ENCODE results near the gene KRT76.

KRT76 gene

GRCh38 chr12:52788192-52788875 lies 11.2 kb upstream of the KRT76 start:
- in situ Hi-C loops (cut with MboI; ENCODE audit: low sequenced_read_pairs) = no loop called here
- H3K27me3 ChIP-seq (ENCODE audit: low read depth) = no peaks in the 10 kb centered on the region
- H3K9me3 ChIP-seq = no peaks in the 10 kb centered on the region
- no peaks in the 10 kb centered on the region for H3K4me1 ChIP-seq
- H3K4me3 ChIP-seq = no peak overlapping the region
- H3K36me3 ChIP-seq (replicated peaks) = no peaks in the 10 kb centered on the region
- no peak for DNase-seq (ENCODE audit: low spot score in 2 of 2)

GRCh38 chr12:52787324-52788191 lies 10.4 kb upstream of the KRT76 start:
- Histone ChIP-seq H3K4me1 (no peaks in the 10 kb centered on the region), H3K4me3 (no peak overlapping the region), H3K27me3 (ENCODE audit: low read depth) (no peaks in the 10 kb centered on the region), H3K36me3 (replicated peaks) (no peaks in the 10 kb centered on the region), H3K9me3 (no peaks in the 10 kb centered on the region)
- DNase-seq (ENCODE audit: low spot score in 2 of 2) = no peak
- in situ Hi-C loops (cut with MboI; ENCODE audit: low sequenced_read_pairs) = no loop called here

- no peaks in the 10 kb centered on the region for H3K36me3 ChIP-seq (replicated peaks)
- no peaks in the 10 kb centered on the region for H3K4me1 ChIP-seq
- H3K4me3 ChIP-seq = no peak overlapping the region
- in situ Hi-C loops (cut with MboI; ENCODE audit: low sequenced_read_pairs) = no loop called here
- H3K9me3 ChIP-seq = no peaks in the 10 kb centered on the region
- DNase-seq (ENCODE audit: low spot score in 2 of 2) = no peak
- H3K27me3 ChIP-seq (ENCODE audit: low read depth) = peaks cover 9% of the 10 kb centered on the region
Measured at GRCh38 chr12:52784909-52785308, 7.8 kb upstream of the KRT76 start.

- H3K9me3 ChIP-seq = no peaks in the 10 kb centered on the region
- H3K4me3 ChIP-seq = no peak overlapping the region
- DNase-seq (ENCODE audit: low spot score in 2 of 2) = no peak
- peaks cover 9% of the 10 kb centered on the region for H3K27me3 ChIP-seq (ENCODE audit: low read depth)
- in situ Hi-C loops (cut with MboI; ENCODE audit: low sequenced_read_pairs) = no loop called here
- no peaks in the 10 kb centered on the region for H3K4me1 ChIP-seq
- no peaks in the 10 kb centered on the region for H3K36me3 ChIP-seq (replicated peaks)
Measured at GRCh38 chr12:52783563-52784316, 6.6 kb upstream of the KRT76 start.

GRCh38 chr12:52782502-52782901 lies 5.4 kb upstream of the KRT76 start:
- no peak overlapping the region for H3K4me3 ChIP-seq
- DNase-seq (ENCODE audit: low spot score in 2 of 2) = no peak
- in situ Hi-C loops (cut with MboI; ENCODE audit: low sequenced_read_pairs) = no loop called here
- H3K4me1 ChIP-seq = no peaks in the 10 kb centered on the region
- no peaks in the 10 kb centered on the region for H3K36me3 ChIP-seq (replicated peaks)
- H3K9me3 ChIP-seq = no peaks in the 10 kb centered on the region
- peaks cover 9% of the 10 kb centered on the region for H3K27me3 ChIP-seq (ENCODE audit: low read depth)

GRCh38 chr12:52781399-52782082 lies 4.4 kb upstream of the KRT76 start:
- Histone ChIP-seq H3K9me3 (no peaks in the 10 kb centered on the region), H3K4me3 (no peak overlapping the region), H3K27me3 (ENCODE audit: low read depth) (peaks cover 9% of the 10 kb centered on the region), H3K36me3 (replicated peaks) (no peaks in the 10 kb centered on the region), H3K4me1 (no peaks in the 10 kb centered on the region)
- no peak for DNase-seq (ENCODE audit: low spot score in 2 of 2)
- in situ Hi-C loops (cut with MboI; ENCODE audit: low sequenced_read_pairs) = no loop called here

- Histone ChIP-seq H3K4me1 (no peaks in the 10 kb centered on the region), H3K9me3 (no peaks in the 10 kb centered on the region), H3K4me3 (no peak overlapping the region), H3K27me3 (ENCODE audit: low read depth) (peaks cover 9% of the 10 kb centered on the region), H3K36me3 (replicated peaks) (no peaks in the 10 kb centered on the region)
- no peak for DNase-seq (ENCODE audit: low spot score in 2 of 2)
- in situ Hi-C loops (cut with MboI; ENCODE audit: low sequenced_read_pairs) = no loop called here
Measured at GRCh38 chr12:52779914-52780313, 2.8 kb upstream of the KRT76 start.

- Histone ChIP-seq H3K4me3 (no peak overlapping the region), H3K9me3 (no peaks in the 10 kb centered on the region), H3K4me1 (no peaks in the 10 kb centered on the region), H3K36me3 (replicated peaks) (no peaks in the 10 kb centered on the region), H3K27me3 (ENCODE audit: low read depth) (peaks cover 9% of the 10 kb centered on the region)
- no peak for DNase-seq (ENCODE audit: low spot score in 2 of 2)
- in situ Hi-C loops (cut with MboI; ENCODE audit: low sequenced_read_pairs) = no loop called here
Measured at GRCh38 chr12:52778833-52779232, 1.7 kb upstream of the KRT76 start.

GRCh38 chr12:52777566-52777965 lies 421 bp upstream of the KRT76 start:
- H3K9me3 ChIP-seq = no peaks in the 10 kb centered on the region
- in situ Hi-C loops (cut with MboI; ENCODE audit: low sequenced_read_pairs) = no loop called here
- H3K27me3 ChIP-seq (ENCODE audit: low read depth) = peaks cover 12% of the 10 kb centered on the region
- no peak for DNase-seq (ENCODE audit: low spot score in 2 of 2)
- no peaks in the 10 kb centered on the region for H3K4me1 ChIP-seq
- no peak overlapping the region for H3K4me3 ChIP-seq
- no peaks in the 10 kb centered on the region for H3K36me3 ChIP-seq (replicated peaks)

- DNase-seq (ENCODE audit: low spot score in 2 of 2) = no peak
- Histone ChIP-seq H3K4me3 (no peak overlapping the region), H3K27me3 (ENCODE audit: low read depth) (peaks cover 9% of the 10 kb centered on the region), H3K36me3 (replicated peaks) (no peaks in the 10 kb centered on the region), H3K9me3 (no peaks in the 10 kb centered on the region), H3K4me1 (no peaks in the 10 kb centered on the region)
- in situ Hi-C loops (cut with MboI; ENCODE audit: low sequenced_read_pairs) = no loop called here
Measured at GRCh38 chr12:52776435-52776834, 710 bp downstream of the KRT76 start.

GRCh38 chr12:52774629-52775250 lies 2.4 kb downstream of the KRT76 start:
- in situ Hi-C loops (cut with MboI; ENCODE audit: low sequenced_read_pairs) = no loop called here
- Histone ChIP-seq H3K4me1 (no peaks in the 10 kb centered on the region; the same call in 1 of the 2 replicates), H3K27me3 (ENCODE audit: low read depth) (peaks cover 2% of the 10 kb centered on the region; the same call in 1 of the 2 replicates), H3K9me3 (no peaks in the 10 kb centered on the region), H3K36me3 (replicated peaks) (no peaks in the 10 kb centered on the region), H3K4me3 (no peak overlapping the region)
- no peak for DNase-seq (ENCODE audit: low spot score in 2 of 2)

GRCh38 chr12:52772772-52773171 lies 4.4 kb downstream of the KRT76 start:
- no peak for DNase-seq (ENCODE audit: low spot score in 2 of 2)
- Histone ChIP-seq H3K36me3 (replicated peaks) (no peaks in the 10 kb centered on the region), H3K4me1 (no peaks in the 10 kb centered on the region; the same call in 1 of the 2 replicates), H3K4me3 (no peak overlapping the region), H3K9me3 (no peaks in the 10 kb centered on the region), H3K27me3 (ENCODE audit: low read depth) (peaks cover 2% of the 10 kb centered on the region; the same call in 1 of the 2 replicates)
- in situ Hi-C loops (cut with MboI; ENCODE audit: low sequenced_read_pairs) = no loop called here

GRCh38 chr12:52772188-52772587 lies 5.0 kb downstream of the KRT76 start:
- DNase-seq (ENCODE audit: low spot score in 2 of 2) = no peak
- Histone ChIP-seq H3K27me3 (ENCODE audit: low read depth) (peaks cover 2% of the 10 kb centered on the region; the same call in 1 of the 2 replicates), H3K9me3 (no peaks in the 10 kb centered on the region), H3K4me3 (no peak overlapping the region), H3K36me3 (replicated peaks) (no peaks in the 10 kb centered on the region), H3K4me1 (no peaks in the 10 kb centered on the region; the same call in 1 of the 2 replicates)
- in situ Hi-C loops (cut with MboI; ENCODE audit: low sequenced_read_pairs) = no loop called here

All from HAP-1 (cell line).